ENCODE measurements around the gene CRACR2B.

- TF ChIP-seq POLR2AphosphoS5 (IDR thresholded peaks at IDR 0.05; ENCODE audit: low read depth, low read length) (no peak), CTCF (IDR thresholded peaks at IDR 0.05) (no peak), REST (IDR thresholded peaks at IDR 0.05; ENCODE audit: insufficient read depth in 1 of 2, low read depth in 2 of 2, low read length in 1 of 2) (no peak), TCF7L2 (IDR thresholded peaks at IDR 0.05; ENCODE audit: low read depth, low read length) (no peak)
Measured at GRCh38 chr11:856397-856796, 28.7 kb downstream of the CRACR2B start.

All from Panc1 (cell line).